ENCODE results near the gene GATA3. TPM values are rescaled to one million over a fixed set of nuclear protein-coding genes. Genes with fewer than 3 reads are reported as not detected.
A peak's percentile ranks its signal among the peaks of the same experiment; 100 is the strongest.

The GATA3 gene
- total RNA-seq, 1 donor from 2014 or later: not detected

GRCh38 chr10:8055420-8056349, 1.2 kb downstream of the GATA3 start:
- H3K27ac ChIP-seq: peak overlapping the region in 1 of 2 donors; percentile 33
- no peaks in the 10 kb centered on the region for H3K36me3 ChIP-seq
- TF ChIP-seq CTCF (IDR thresholded peaks at IDR 0.05): no peak
- H3K4me1 ChIP-seq: peaks cover 11 to 19% of the 10 kb centered on the region in 2 donors
- DNase-seq (ENCODE audit: low spot score in 2 of 2): no peak
- H3K4me3 ChIP-seq: peak overlapping the region; percentile 62 to 66
- H3K27me3 ChIP-seq: peaks cover 41% of the 10 kb centered on the region
- no peaks in the 10 kb centered on the region for H3K9me3 ChIP-seq
- intact Hi-C loops (cut with DNase I): no loop called here

GRCh38 chr10:8056378-8056777, 1.9 kb downstream of the GATA3 start:
- peaks cover 5 to 12% of the 10 kb centered on the region in 2 donors for H3K4me1 ChIP-seq
- H3K27me3 ChIP-seq: peaks cover 34% of the 10 kb centered on the region
- H3K4me3 ChIP-seq: peak overlapping the region in 1 of 2 donors; percentile 66
- no peak overlapping the region for H3K27ac ChIP-seq
- no peaks in the 10 kb centered on the region for H3K36me3 ChIP-seq
- TF ChIP-seq CTCF (IDR thresholded peaks at IDR 0.05): no peak
- no peaks in the 10 kb centered on the region for H3K9me3 ChIP-seq
- no peak for DNase-seq (ENCODE audit: low spot score in 2 of 2)
- intact Hi-C loops (cut with DNase I): no loop called here

GRCh38 chr10:8056871-8057331, 2.4 kb downstream of the GATA3 start:
- Histone ChIP-seq H3K9me3 (no peaks in the 10 kb centered on the region), H3K36me3 (no peaks in the 10 kb centered on the region), H3K4me3 (peak overlapping the region in 1 of 2 donors; percentile 66), H3K4me1 (peaks cover 2 to 11% of the 10 kb centered on the region in 2 donors), H3K27ac (no peak overlapping the region), H3K27me3 (peaks cover 29% of the 10 kb centered on the region)
- intact Hi-C loops (cut with DNase I): no loop called here
- DNase-seq (ENCODE audit: low spot score in 2 of 2): no peak
- TF ChIP-seq CTCF (IDR thresholded peaks at IDR 0.05): no peak

GRCh38 chr10:8057636-8058273, 3.3 kb downstream of the GATA3 start:
- TF ChIP-seq CTCF (IDR thresholded peaks at IDR 0.05): no peak
- Histone ChIP-seq H3K4me3 (no peak overlapping the region), H3K9me3 (no peaks in the 10 kb centered on the region), H3K27ac (no peak overlapping the region), H3K4me1 (peaks cover 2 to 11% of the 10 kb centered on the region in 2 donors), H3K27me3 (peaks cover 21% of the 10 kb centered on the region), H3K36me3 (no peaks in the 10 kb centered on the region)
- intact Hi-C loops (cut with DNase I): no loop called here
- DNase-seq (ENCODE audit: low spot score in 2 of 2): no peak

GRCh38 chr10:8058274-8059111, 4.0 kb downstream of the GATA3 start:
- Histone ChIP-seq H3K9me3 (no peaks in the 10 kb centered on the region), H3K27ac (no peak overlapping the region), H3K36me3 (no peaks in the 10 kb centered on the region), H3K4me1 (peaks cover 0 to 10% of the 10 kb centered on the region in 2 donors), H3K4me3 (no peak overlapping the region), H3K27me3 (peaks cover 17% of the 10 kb centered on the region)
- intact Hi-C loops (cut with DNase I): no loop called here
- DNase-seq (ENCODE audit: low spot score in 2 of 2): no peak
- no peak for TF ChIP-seq CTCF (IDR thresholded peaks at IDR 0.05)

Data from ascending aorta (tissue), 2 donors.